Muscle of leg (tissue), 11 donors: ENCODE measurements around the gene MTHFD1. TPM values are rescaled to one million over a fixed set of nuclear protein-coding genes. Genes with fewer than 3 reads are reported as not detected.

ENCODE experiments used
- DNase-seq: peaks from one replicate; pipeline ENCODE4 v3.0.0; 2013
- H3K27ac ChIP-seq: one replicate; pipeline ENCODE4 v1.5.1; 2013; ENCODE audit warnings: mild to moderate bottlenecking, low read length, control low read depth
- H3K27me3 ChIP-seq: one replicate; pipeline ENCODE4 v1.6.1; 2013; ENCODE audit warnings: low read length; ENCODE audit not compliant: control insufficient read depth, insufficient read depth
- H3K36me3 ChIP-seq: one replicate; pipeline ENCODE4 v1.6.1; 2013; ENCODE audit warnings: low read length; ENCODE audit not compliant: control insufficient read depth, insufficient read depth
- H3K4me1 ChIP-seq: one replicate; pipeline ENCODE4 v1.6.1; 2013; ENCODE audit warnings: low read length; ENCODE audit not compliant: control insufficient read depth, insufficient read depth
- H3K4me3 ChIP-seq: one replicate; pipeline ENCODE4 v1.5.1; 2013; ENCODE audit warnings: low read length, control low read depth
- H3K9me3 ChIP-seq: replicated peaks from 2 replicates; pipeline ENCODE4 v1.6.1; 2013; ENCODE audit warnings: low read depth, low read length; ENCODE audit not compliant: control insufficient read depth
- WGBS: methylation state at CpG from one replicate; pipeline ENCODE4 v1.1.5; 2013; ENCODE audit warnings: missing lambda C conversion rate; ENCODE audit not compliant: insufficient coverage; 5-methylcytosine and 5-hydroxymethylcytosine counted together
- polyA plus RNA-seq, 8 donors: library from polyadenylated mRNA; unstranded; fragments of 120-200 nt; gene quantifications; one replicate each; pipeline versions ENCODE4 v1.2.1 to v1.2.3, GENCODE V29; 2013; ENCODE audit warnings: inconsistent platforms in 1 of 8, low replicate concordance in 1 of 8; ENCODE audit not compliant: insufficient read length in 8 of 8, insufficient read depth in 1 of 8
- total RNA-seq: library from RNA; stranded (reverse); fragments of 120-200 nt; gene quantifications from one replicate; pipeline ENCODE4 v1.2.4, GENCODE V29; 2013

Gene MTHFD1
- total and polyA plus RNA-seq, 9 donors: 21.2 to 52.9 (median 45.4) TPM

DNA sequence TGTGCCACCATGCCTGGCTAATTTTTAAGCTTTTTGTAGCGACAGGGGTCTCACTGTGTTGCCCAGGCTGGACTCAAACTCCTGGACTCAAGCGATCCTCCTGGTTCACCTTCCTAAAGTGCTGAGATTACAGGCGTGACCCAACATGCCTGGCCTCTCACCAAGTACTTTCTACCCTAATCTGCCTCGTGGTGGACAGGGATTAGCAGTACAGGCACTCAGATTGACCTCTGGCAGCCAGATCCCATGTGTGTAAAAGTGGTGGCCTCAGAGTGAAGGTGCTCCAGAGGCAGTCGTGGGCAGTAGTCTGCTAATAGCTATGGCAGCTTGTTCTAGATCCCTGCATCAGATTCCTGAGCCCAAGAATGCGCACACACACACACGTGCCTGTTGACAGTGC is 30.9 kb downstream of the MTHFD1 start:
- no peaks in the 10 kb centered on the region for H3K9me3 ChIP-seq
- H3K27me3 ChIP-seq: no peaks in the 10 kb centered on the region
- WGBS: 90% methylated on average over 4 of the region's 7 CpGs
- no peak overlapping the region for H3K4me3 ChIP-seq
- H3K27ac ChIP-seq: no peak overlapping the region
- H3K4me1 ChIP-seq: no peaks in the 10 kb centered on the region
- no peak for DNase-seq
- H3K36me3 ChIP-seq: peaks cover 48% of the 10 kb centered on the region

DNA sequence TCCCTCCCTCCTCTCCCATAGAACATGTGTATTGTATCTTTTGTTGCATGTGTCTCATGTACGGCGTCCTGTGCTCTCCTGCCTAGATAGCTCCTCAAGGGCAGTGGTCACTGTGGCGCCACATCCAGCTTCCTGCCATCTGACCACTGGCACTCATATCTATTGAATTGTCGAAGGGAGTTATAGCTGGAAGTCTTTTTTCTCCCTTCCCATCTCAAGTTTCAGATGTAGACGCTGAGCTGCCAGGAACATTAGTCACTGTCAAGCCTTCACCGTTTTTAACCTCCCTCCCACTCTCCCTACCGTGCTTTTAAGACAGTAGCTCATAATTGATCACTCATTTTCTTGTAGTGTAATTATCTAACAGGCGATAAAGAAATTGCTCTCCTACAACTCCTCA is 33.0 kb downstream of the MTHFD1 start:
- DNase-seq: no peak
- Histone ChIP-seq H3K9me3 (no peaks in the 10 kb centered on the region), H3K27ac (no peak overlapping the region), H3K36me3 (peaks cover 46% of the 10 kb centered on the region), H3K4me3 (no peak overlapping the region), H3K4me1 (no peaks in the 10 kb centered on the region), H3K27me3 (no peaks in the 10 kb centered on the region)
- no CpG with 5 or more reads among the region's 8 CpGs for WGBS

DNA sequence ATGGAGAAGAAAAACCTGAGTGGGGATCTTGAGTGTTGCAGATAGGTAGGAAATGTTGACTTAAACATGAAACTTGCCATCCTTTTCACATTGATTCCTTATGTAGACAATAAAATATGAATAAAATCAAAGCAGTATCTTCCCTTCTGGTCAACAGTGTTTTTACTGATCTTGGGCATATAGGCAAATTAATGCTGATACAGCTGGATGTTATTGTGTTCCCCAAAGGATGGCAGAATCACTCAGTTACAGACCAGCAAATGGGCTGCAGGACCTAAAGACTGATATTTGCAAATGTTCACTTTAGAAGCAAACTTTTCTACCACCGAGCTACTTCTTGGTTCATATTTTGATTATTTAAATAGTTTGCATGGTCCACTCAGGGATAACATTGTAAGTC is 33.9 kb downstream of the MTHFD1 start:
- peaks cover 46% of the 10 kb centered on the region for H3K36me3 ChIP-seq
- no peak overlapping the region for H3K4me3 ChIP-seq
- H3K4me1 ChIP-seq: no peaks in the 10 kb centered on the region
- no peak overlapping the region for H3K27ac ChIP-seq
- no peaks in the 10 kb centered on the region for H3K27me3 ChIP-seq
- no peak for DNase-seq
- H3K9me3 ChIP-seq: no peaks in the 10 kb centered on the region
- WGBS: no CpG with 5 or more reads among the region's 1 CpG

DNA sequence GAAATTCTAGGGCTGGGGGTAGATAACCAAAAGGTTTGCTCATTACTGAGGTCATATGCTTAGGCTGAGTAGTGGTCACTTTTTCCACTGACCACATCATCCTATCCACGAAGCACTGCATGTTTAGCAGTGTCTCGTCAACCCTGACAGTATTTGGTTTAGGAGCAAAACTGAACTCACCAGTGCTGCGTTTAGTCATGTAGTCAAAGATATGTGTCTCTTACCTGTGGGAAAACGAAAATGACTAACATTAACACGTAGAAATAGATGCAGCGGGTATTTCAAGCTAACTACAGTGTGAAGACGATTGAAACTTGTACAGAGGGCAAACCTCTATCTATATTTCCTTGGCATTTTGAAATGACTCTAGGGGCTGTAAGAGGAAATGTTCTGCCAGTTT is 34.6 kb downstream of the MTHFD1 start:
- H3K4me1 ChIP-seq: no peaks in the 10 kb centered on the region
- H3K27me3 ChIP-seq: no peaks in the 10 kb centered on the region
- DNase-seq: no peak
- no peak overlapping the region for H3K27ac ChIP-seq
- WGBS: 95% methylated on average over 3 of the region's 7 CpGs
- H3K36me3 ChIP-seq: peaks cover 47% of the 10 kb centered on the region
- H3K9me3 ChIP-seq: no peaks in the 10 kb centered on the region
- H3K4me3 ChIP-seq: no peak overlapping the region

- peaks cover 49% of the 10 kb centered on the region for H3K36me3 ChIP-seq
- 53% methylated on average over 5 of the region's 6 CpGs for WGBS
- no peak for DNase-seq
Measured at GRCh38 chr14:64423987-64424386, 35.8 kb downstream of the MTHFD1 start.

DNA sequence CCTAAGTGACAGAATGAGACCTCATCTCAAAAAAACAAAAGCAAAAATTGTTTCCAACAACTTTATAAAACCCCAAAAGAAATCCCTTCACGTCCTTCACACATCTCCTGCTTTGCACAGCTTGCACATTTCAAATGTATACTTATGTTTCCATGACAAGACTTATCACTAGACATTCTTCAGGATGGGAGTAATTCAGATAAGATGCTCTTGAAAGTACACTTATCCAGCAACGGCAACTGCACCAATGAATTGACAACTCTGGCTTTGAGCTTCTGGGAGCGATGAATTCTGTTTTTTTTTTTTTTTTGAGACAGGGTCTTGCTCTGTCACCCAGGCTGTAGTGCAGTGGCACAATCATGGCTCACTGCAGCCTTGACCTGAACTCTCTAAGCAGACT is 46.4 kb downstream of the MTHFD1 start:
- DNase-seq: no peak
- no peak overlapping the region for H3K4me3 ChIP-seq
- H3K9me3 ChIP-seq: no peaks in the 10 kb centered on the region
- H3K27me3 ChIP-seq: no peaks in the 10 kb centered on the region
- peaks cover 43% of the 10 kb centered on the region for H3K36me3 ChIP-seq
- 100% methylated on average over 1 of the region's 3 CpGs for WGBS
- H3K4me1 ChIP-seq: no peaks in the 10 kb centered on the region
- no peak overlapping the region for H3K27ac ChIP-seq

More at GRCh38 chr14:64423987-64424386, 35.8 kb downstream of the MTHFD1 start:
- H3K4me3 ChIP-seq: no peak overlapping the region
- H3K27ac ChIP-seq: no peak overlapping the region
- H3K4me1 ChIP-seq: no peaks in the 10 kb centered on the region
- H3K9me3 ChIP-seq: no peaks in the 10 kb centered on the region
- no peaks in the 10 kb centered on the region for H3K27me3 ChIP-seq

DNA sequence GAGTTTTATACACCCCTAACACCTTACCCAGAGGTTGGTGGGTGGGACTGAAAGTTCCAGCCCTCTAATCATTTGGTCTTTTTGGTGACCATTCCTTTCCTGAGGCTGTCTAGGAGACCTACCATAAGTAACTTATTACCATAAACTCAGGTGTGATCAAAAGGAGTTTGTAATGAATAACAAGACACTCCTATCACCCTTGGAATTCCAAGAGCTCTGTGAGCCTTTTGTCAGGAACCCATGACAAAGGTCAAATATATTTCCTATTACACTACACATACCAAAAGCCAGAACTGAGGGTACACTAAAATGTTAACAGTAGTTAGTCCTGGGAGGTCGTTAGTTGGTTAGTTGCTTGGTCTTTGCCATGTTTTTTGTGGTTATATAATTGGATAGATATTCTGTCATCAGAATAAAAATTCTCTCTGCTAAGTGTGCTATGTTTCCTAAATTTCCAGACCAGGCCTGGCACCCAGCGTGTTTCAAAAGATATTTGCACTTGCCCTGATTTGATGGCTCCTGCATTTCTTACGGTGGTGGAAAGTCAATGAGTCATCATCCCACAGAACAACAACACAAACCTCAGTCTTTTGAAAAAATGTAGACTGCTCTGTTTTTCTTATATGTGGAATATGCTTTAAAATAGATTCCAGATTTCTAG is 50.2 kb downstream of the MTHFD1 start:
- Histone ChIP-seq H3K4me1 (no peaks in the 10 kb centered on the region), H3K9me3 (no peaks in the 10 kb centered on the region), H3K27me3 (no peaks in the 10 kb centered on the region), H3K36me3 (peaks cover 49% of the 10 kb centered on the region), H3K27ac (no peak overlapping the region), H3K4me3 (no peak overlapping the region)
- DNase-seq: no peak
- no CpG with 5 or more reads among the region's 3 CpGs for WGBS

DNA sequence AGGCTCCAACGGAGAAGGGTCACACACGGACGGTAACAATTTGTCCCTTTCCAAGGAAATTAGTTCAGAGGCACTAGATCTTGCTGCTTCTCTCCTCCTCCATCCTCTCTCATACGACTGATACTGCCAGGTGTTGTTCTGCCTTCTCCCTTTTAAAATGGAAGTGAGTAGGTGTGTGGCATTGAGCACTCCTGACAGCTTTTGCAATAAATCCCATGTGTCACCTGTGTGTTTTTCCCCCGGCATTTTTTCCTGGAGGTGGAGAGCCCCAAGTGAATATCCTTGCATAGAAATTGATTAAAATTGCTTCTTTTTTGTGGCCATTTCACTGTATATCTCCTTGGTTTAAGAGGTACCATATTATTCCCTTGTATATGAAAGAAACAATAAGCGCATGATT is 51.0 kb downstream of the MTHFD1 start:
- Histone ChIP-seq H3K36me3 (peaks cover 52% of the 10 kb centered on the region), H3K4me1 (no peaks in the 10 kb centered on the region), H3K27ac (no peak overlapping the region), H3K27me3 (no peaks in the 10 kb centered on the region), H3K9me3 (no peaks in the 10 kb centered on the region), H3K4me3 (no peak overlapping the region)
- DNase-seq: no peak
- no CpG with 5 or more reads among the region's 6 CpGs for WGBS

DNA sequence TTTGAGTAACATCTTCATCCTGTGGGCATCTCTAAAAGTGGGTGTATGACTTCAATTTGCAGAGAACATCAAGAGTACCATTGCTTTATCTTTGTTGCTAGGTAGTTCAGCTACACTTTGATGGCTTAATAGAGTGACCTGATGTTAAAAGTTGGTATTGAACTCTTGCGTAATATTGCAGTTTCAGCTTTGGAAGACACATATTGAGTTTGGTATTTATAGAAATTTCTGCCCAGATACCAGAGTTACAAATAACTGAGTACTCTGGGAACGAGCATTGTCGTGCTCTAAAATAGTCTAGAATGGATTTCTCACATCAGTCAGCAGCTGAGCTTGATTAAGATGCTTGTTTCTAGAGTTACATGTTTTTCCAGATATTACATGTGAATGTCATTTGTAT is 52.3 kb downstream of the MTHFD1 start:
- DNase-seq: no peak
- Histone ChIP-seq H3K36me3 (peaks cover 58% of the 10 kb centered on the region), H3K27me3 (no peaks in the 10 kb centered on the region), H3K27ac (no peak overlapping the region), H3K9me3 (no peaks in the 10 kb centered on the region), H3K4me1 (peaks cover 5% of the 10 kb centered on the region), H3K4me3 (no peak overlapping the region)
- 100% methylated on average over 1 of the region's 3 CpGs for WGBS

GRCh38 chr14:64442300-64442988 is 54.3 kb downstream of the MTHFD1 start:
- H3K27me3 ChIP-seq: no peaks in the 10 kb centered on the region
- 69% methylated on average over 12 of the region's 17 CpGs for WGBS

More at GRCh38 chr14:64442300-64442988, 54.3 kb downstream of the MTHFD1 start:
- Histone ChIP-seq H3K9me3 (no peaks in the 10 kb centered on the region), H3K4me3 (no peak overlapping the region), H3K27ac (no peak overlapping the region), H3K36me3 (peaks cover 56% of the 10 kb centered on the region), H3K4me1 (peaks cover 6% of the 10 kb centered on the region)
- DNase-seq: no peak
